GM23338 (cell line): Measurements from ENCODE around the gene STX7. TPM values are rescaled to one million over a fixed set of nuclear protein-coding genes. Genes with fewer than 3 reads are reported as not detected.

Source experiments
- ATAC-seq: fragments of 200-7000 bp; cut with Tn5 transposase; 3 replicates; pipeline ENCODE4 v1.9.1; 2020
- DNase-seq: peaks from one replicate; pipeline ENCODE4 v3.0.0-alpha.2; 2015; ENCODE audit warnings: low spot score
- H2AFZ ChIP-seq: fragments of 200-600 bp; sonication (generic); 2 replicates; pipeline ENCODE4 v1.8.0; 2016; ENCODE audit warnings: antibody characterized with exemption, mild to moderate bottlenecking, moderate library complexity
- H3F3A ChIP-seq: fragments of 200-600 bp; sonication (generic); replicated peaks from 2 replicates; pipeline ENCODE4 v1.8.0; 2017; ENCODE audit warnings: antibody characterized with exemption, mixed run types, low read depth
- H3K27ac ChIP-seq: fragments of 200-600 bp; sonication (generic); 2 replicates; pipeline ENCODE4 v1.6.1; 2016; ENCODE audit warnings: low read depth
- H3K27me3 ChIP-seq: fragments of 200-600 bp; sonication (generic); 2 replicates; pipeline ENCODE4 v1.8.0; 2016; ENCODE audit warnings: mild to moderate bottlenecking, mixed run types, moderate library complexity; ENCODE audit not compliant: insufficient read depth
- H3K36me3 ChIP-seq: fragments of 200-600 bp; sonication (generic); 2 replicates; pipeline ENCODE4 v1.8.0; 2016; ENCODE audit warnings: mild to moderate bottlenecking; ENCODE audit not compliant: insufficient read depth
- H3K4me1 ChIP-seq: fragments of 200-600 bp; sonication (generic); 2 replicates; pipeline ENCODE4 v1.8.0; 2016; ENCODE audit warnings: mild to moderate bottlenecking, moderate library complexity; ENCODE audit not compliant: insufficient read depth
- H3K4me2 ChIP-seq: fragments of 200-600 bp; sonication (generic); 2 replicates; pipeline ENCODE4 v1.7.1; 2017; ENCODE audit warnings: mixed run types
- H3K4me3 ChIP-seq: fragments of 200-600 bp; sonication (generic); 2 replicates; pipeline ENCODE4 v1.6.1; 2016; ENCODE audit warnings: mixed run types
- H3K79me2 ChIP-seq: fragments of 200-600 bp; sonication (generic); replicated peaks from 2 replicates; pipeline ENCODE4 v1.8.0; 2017; ENCODE audit warnings: mild to moderate bottlenecking; ENCODE audit not compliant: insufficient read depth
- H3K9me2 ChIP-seq: fragments of 200-600 bp; sonication (generic); 2 replicates; pipeline ENCODE4 v1.8.0; 2017; ENCODE audit not compliant: insufficient read depth
- H4K20me1 ChIP-seq: fragments of 200-600 bp; sonication (generic); replicated peaks from 2 replicates; pipeline ENCODE4 v1.8.0; 2017; ENCODE audit warnings: mild to moderate bottlenecking; ENCODE audit not compliant: insufficient read depth
- H3K27ac Mint-ChIP-seq: 2 replicates; pipeline ENCODE4 v1.8.0; 2020; ENCODE audit warnings: inconsistent platforms, mild to moderate bottlenecking, moderate library complexity, mixed read lengths
- H3K27me3 Mint-ChIP-seq: 3 replicates; pipeline ENCODE4 v1.8.0; 2022; ENCODE audit warnings: low read depth, mild to moderate bottlenecking, moderate library complexity, mixed read lengths, inconsistent platforms; ENCODE audit not compliant: insufficient read depth, poor library complexity
- H3K36me3 Mint-ChIP-seq: 3 replicates; pipeline ENCODE4 v1.8.0; 2021; ENCODE audit warnings: low read depth, mild to moderate bottlenecking, inconsistent platforms, moderate library complexity, mixed read lengths
- H3K4me1 Mint-ChIP-seq: 3 replicates; pipeline ENCODE4 v1.8.0; 2020; ENCODE audit warnings: mild to moderate bottlenecking, inconsistent platforms, mixed read lengths
- H3K4me3 Mint-ChIP-seq: 3 replicates; pipeline ENCODE4 v1.8.0; 2021; ENCODE audit warnings: moderate library complexity, mild to moderate bottlenecking, inconsistent platforms, mixed read lengths
- H3K9me3 Mint-ChIP-seq: 3 replicates; pipeline ENCODE4 v1.8.0; 2020; ENCODE audit warnings: moderate library complexity, mild to moderate bottlenecking, inconsistent platforms, mixed read lengths
- CREB1 ChIP-seq: fragments of 250-450 bp; sonication (Bioruptor Pico); IDR thresholded peaks from 2 replicates; pipeline ENCODE4 v1.5.0; 2020; ENCODE audit warnings: low read depth, mild to moderate bottlenecking, moderate library complexity
- EZH2 ChIP-seq: fragments of 200-600 bp; sonication (generic); IDR thresholded peaks from one replicate; pipeline ENCODE4 v1.8.0; 2017; ENCODE audit warnings: antibody characterized with exemption, mild to moderate bottlenecking, low read depth; ENCODE audit not compliant: unreplicated experiment
- EZH2phosphoT487 ChIP-seq: fragments of 200-600 bp; sonication (generic); IDR thresholded peaks from one replicate; pipeline ENCODE4 v1.8.1; 2018; ENCODE audit warnings: antibody characterized with exemption; ENCODE audit not compliant: unreplicated experiment
- JUNB ChIP-seq: IDR thresholded peaks from one replicate; pipeline ENCODE4 v1.6.1; 2016; ENCODE audit warnings: antibody characterized with exemption; ENCODE audit not compliant: unreplicated experiment
- POLR2AphosphoS5 ChIP-seq: IDR thresholded peaks from 2 replicates; pipeline ENCODE4 v1.6.1; 2016; ENCODE audit warnings: antibody characterized with exemption, low read depth
- STAT1 ChIP-seq: IDR thresholded peaks from one replicate; pipeline ENCODE4 v1.6.1; 2016; ENCODE audit warnings: antibody characterized with exemption; ENCODE audit not compliant: unreplicated experiment
- ZNF114 ChIP-seq: fragments of 250-450 bp; sonication (Bioruptor Pico); IDR thresholded peaks from 2 replicates; pipeline ENCODE4 v1.5.0; 2020; ENCODE audit warnings: mild to moderate bottlenecking, moderate library complexity
- ZNF331 ChIP-seq: fragments of 250-450 bp; sonication (Bioruptor Pico); IDR thresholded peaks from 2 replicates; pipeline ENCODE4 v1.5.0; 2020; ENCODE audit warnings: low read depth, mild to moderate bottlenecking, moderate library complexity
- polyA plus RNA-seq: library from polyadenylated mRNA; unstranded; fragments of >200 nt; fragmentation: Nextera tagmentation; extraction: Ambion mirVana; gene quantifications from 2 replicates; pipeline ENCODE4 v1.2.1, GENCODE V29; 2016
- total RNA-seq: library from RNA; depleted of rRNA; stranded (reverse); fragments of >200 nt; shearing (Covaris generic); gene quantifications from 2 replicates; pipeline ENCODE4 v1.2.3, GENCODE V29; 2014
- TF ChIP-seq, protein P1 (sequence below): IDR thresholded peaks from one replicate; pipeline ENCODE4 v1.6.1; 2018; ENCODE audit warnings: antibody characterized with exemption; ENCODE audit not compliant: unreplicated experiment
- TF ChIP-seq, protein P2 (sequence below): IDR thresholded peaks from 2 replicates; pipeline ENCODE4 v1.6.1; 2016; ENCODE audit warnings: antibody characterized with exemption

Gene STX7
- total and polyA plus RNA-seq, 2 experiments from 2014 or later, result 22.4 to 28.8 TPM

DNA sequence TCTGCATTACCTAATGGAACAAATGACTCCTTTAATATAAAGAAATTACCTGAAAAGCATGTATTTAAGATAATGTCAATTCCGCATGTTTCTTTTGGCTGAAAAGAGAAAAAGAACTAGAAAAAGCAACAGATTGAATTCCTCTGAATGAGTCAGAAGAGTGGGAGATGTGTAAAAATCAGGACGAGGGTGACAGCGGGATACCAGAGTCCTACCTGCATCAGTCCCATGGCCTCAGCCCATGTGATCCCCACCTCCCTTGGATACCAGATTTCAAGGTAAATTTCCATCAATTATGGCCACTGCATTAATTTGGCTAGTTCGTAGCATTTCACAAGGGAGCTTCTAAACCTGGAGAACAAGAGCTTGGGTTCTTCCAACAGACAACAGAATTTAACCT is 101.6 kb downstream of the STX7 start (continued):
- TF ChIP-seq, protein P1, sequence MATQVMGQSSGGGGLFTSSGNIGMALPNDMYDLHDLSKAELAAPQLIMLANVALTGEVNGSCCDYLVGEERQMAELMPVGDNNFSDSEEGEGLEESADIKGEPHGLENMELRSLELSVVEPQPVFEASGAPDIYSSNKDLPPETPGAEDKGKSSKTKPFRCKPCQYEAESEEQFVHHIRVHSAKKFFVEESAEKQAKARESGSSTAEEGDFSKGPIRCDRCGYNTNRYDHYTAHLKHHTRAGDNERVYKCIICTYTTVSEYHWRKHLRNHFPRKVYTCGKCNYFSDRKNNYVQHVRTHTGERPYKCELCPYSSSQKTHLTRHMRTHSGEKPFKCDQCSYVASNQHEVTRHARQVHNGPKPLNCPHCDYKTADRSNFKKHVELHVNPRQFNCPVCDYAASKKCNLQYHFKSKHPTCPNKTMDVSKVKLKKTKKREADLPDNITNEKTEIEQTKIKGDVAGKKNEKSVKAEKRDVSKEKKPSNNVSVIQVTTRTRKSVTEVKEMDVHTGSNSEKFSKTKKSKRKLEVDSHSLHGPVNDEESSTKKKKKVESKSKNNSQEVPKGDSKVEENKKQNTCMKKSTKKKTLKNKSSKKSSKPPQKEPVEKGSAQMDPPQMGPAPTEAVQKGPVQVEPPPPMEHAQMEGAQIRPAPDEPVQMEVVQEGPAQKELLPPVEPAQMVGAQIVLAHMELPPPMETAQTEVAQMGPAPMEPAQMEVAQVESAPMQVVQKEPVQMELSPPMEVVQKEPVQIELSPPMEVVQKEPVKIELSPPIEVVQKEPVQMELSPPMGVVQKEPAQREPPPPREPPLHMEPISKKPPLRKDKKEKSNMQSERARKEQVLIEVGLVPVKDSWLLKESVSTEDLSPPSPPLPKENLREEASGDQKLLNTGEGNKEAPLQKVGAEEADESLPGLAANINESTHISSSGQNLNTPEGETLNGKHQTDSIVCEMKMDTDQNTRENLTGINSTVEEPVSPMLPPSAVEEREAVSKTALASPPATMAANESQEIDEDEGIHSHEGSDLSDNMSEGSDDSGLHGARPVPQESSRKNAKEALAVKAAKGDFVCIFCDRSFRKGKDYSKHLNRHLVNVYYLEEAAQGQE, result no peak
- TF ChIP-seq CREB1 (CRISPR knock-in tag), result no peak

DNA sequence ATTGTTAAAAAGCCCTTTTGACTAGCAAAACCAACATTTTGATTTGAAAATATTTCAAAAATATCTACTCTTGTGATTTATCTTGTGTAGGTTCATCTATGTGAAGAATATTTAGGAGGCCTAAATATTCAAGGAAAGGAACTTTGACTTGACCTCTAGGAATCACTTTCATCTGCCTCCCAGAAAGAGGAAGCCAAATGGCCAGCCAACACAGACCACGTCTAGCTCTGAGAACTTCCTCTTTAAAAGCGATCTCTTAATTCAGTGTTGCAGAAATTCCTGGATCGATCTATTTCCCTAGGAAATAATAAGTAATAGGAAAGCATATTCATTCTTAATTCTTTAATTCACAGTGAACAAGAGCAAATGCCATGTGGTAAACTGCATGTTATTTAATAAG is 102.1 kb downstream of the STX7 start:
- Histone ChIP-seq H3K4me1 (no peaks in the 10 kb centered on the region), H3K27ac (no peak overlapping the region), H3K4me2 (no peak overlapping the region), H2AFZ (no peak overlapping the region), H3K27me3 (no peaks in the 10 kb centered on the region), H3F3A (no peaks in the 10 kb centered on the region), H3K36me3 (no peaks in the 10 kb centered on the region), H3K79me2 (no peaks in the 10 kb centered on the region), H3K9me2 (no peaks in the 10 kb centered on the region), H3K4me3 (no peak overlapping the region), H4K20me1 (no peaks in the 10 kb centered on the region)
- TF ChIP-seq CREB1 (CRISPR knock-in tag), result no peak
- TF ChIP-seq ZNF331 (CRISPR knock-in tag), result no peak
- no peak for TF ChIP-seq STAT1
- no peak for TF ChIP-seq EZH2phosphoT487
- TF ChIP-seq, protein P2, sequence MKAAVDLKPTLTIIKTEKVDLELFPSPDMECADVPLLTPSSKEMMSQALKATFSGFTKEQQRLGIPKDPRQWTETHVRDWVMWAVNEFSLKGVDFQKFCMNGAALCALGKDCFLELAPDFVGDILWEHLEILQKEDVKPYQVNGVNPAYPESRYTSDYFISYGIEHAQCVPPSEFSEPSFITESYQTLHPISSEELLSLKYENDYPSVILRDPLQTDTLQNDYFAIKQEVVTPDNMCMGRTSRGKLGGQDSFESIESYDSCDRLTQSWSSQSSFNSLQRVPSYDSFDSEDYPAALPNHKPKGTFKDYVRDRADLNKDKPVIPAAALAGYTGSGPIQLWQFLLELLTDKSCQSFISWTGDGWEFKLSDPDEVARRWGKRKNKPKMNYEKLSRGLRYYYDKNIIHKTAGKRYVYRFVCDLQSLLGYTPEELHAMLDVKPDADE, result no peak
- TF ChIP-seq JUNB, result no peak
- TF ChIP-seq ZNF114 (CRISPR knock-in tag), result no peak
- Mint-ChIP-seq H3K4me1 (peaks cover 6% of the 10 kb centered on the region; the same call in 2 of the 3 replicates), H3K27me3 (no peaks in the 10 kb centered on the region), H3K36me3 (no peaks in the 10 kb centered on the region), H3K4me3 (no peak overlapping the region), H3K9me3 (0 out of 3 replicates have a peak, but pooled peaks cover under 1% of the 10 kb centered on the region), H3K27ac (no peak overlapping the region)
- ATAC-seq (no peak), DNase-seq (no peak)

DNA sequence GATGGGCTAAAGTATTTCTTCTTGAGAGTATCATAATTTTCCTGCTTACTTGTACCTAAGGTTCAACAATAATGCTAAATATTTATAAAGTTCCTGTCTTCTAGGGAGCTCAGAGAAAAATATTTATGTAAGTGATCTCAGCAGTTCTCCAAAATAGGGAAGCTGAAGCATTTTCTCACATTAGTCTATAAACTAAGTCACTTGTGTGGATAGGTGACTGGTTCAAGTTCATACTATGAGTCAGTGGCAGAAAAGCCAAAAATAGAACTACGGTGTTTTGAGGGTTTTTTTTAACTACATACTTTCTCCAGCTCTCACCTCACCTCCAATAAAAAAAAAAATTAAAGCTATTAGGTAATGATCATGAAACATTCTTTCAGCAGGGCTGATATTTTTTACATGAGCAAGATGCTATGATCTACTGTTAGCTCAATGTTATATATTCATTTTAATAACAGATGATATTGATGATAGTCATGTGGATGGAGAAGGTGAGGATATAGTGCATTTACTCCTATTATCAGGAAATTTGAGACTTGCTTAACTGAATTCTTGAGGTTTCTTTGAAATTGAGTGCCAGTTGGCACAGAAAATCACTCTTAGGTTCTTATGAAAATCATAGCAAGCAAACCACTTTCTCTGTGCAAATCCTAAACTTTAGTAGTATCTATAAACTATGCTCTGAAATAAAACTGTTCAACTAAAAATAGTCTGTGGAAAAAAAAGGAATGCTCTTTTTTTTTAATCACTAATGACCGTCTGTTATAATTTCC is 107.6 kb downstream of the STX7 start:
- peaks cover 36% of the 10 kb centered on the region for H3K27me3 ChIP-seq
- H3K79me2 ChIP-seq, result no peaks in the 10 kb centered on the region
- Mint-ChIP-seq H3K27ac (no peak overlapping the region), H3K9me3 (no peaks in the 10 kb centered on the region), H3K36me3 (no peaks in the 10 kb centered on the region), H3K27me3 (peaks cover 15% of the 10 kb centered on the region), H3K4me1 (peaks cover 23% of the 10 kb centered on the region), H3K4me3 (no peak overlapping the region)
- H3F3A ChIP-seq, result no peaks in the 10 kb centered on the region
- no peak for DNase-seq
- H3K4me3 ChIP-seq, result no peak overlapping the region
- H2AFZ ChIP-seq, result no peak overlapping the region
- no peaks in the 10 kb centered on the region for H4K20me1 ChIP-seq
- ATAC-seq, result no peak
- no peaks in the 10 kb centered on the region for H3K9me2 ChIP-seq
- H3K4me1 ChIP-seq, result peaks cover 32% of the 10 kb centered on the region
- no peaks in the 10 kb centered on the region for H3K36me3 ChIP-seq
- H3K4me2 ChIP-seq, result no peak overlapping the region
- no peak overlapping the region for H3K27ac ChIP-seq
- no peak for TF ChIP-seq POLR2AphosphoS5
- TF ChIP-seq EZH2, result no peak
- TF ChIP-seq EZH2phosphoT487, result no peak
- TF ChIP-seq, protein P2, result no peak
- TF ChIP-seq, protein P1, result no peak
